HepG2 (cell line): ENCODE data around the gene SRGAP3. TPM values are rescaled to one million over a fixed set of nuclear protein-coding genes. Genes with fewer than 3 reads are reported as not detected.
A peak's percentile ranks its signal among the peaks of the same experiment; 100 is the strongest.

Source experiments
- ATAC-seq: fragments of 200-7000 bp; cut with Tn5 transposase; 3 replicates; pipeline ENCODE4 v1.9.1; 2020; ENCODE audit warnings: mild to moderate bottlenecking, moderate library complexity
- BruUV-seq: library from RNA; stranded (reverse); fragments of 400-500 nt; replicated peaks from 2 replicates; lab custom pipeline; 2021; lab: Mats Ljungman, UMichigan
- CTCF ChIA-PET: fragments of 300-600 bp; formaldehyde crosslinking; extraction: SDS; loops from one replicate; lab custom pipeline; 2021; ENCODE audit warnings: low total read pairs, inconsistent platforms, low intra/inter-chr PET ratio; lab: Yijun Ruan, JAX
- POLR2A ChIA-PET: fragments of 350-600 bp; sonication (Branson Sonifier 250); formaldehyde crosslinking; loops from one replicate; lab custom pipeline; 2020; ENCODE audit warnings: antibody characterized with exemption, inconsistent platforms; lab: Yijun Ruan, JAX
- DNase-seq: peaks from one replicate; pipeline ENCODE4 v3.0.0-alpha.2; 2015; ENCODE audit warnings: low spot score
- FAIRE-seq: peaks from 3 replicates; lab custom pipeline; 2011; peaks lifted over from hg19 to GRCh38; lab: Jason Lieb, UNC
- H2AFZ ChIP-seq: one replicate; pipeline ENCODE4 v1.6.1; 2011; ENCODE audit warnings: low read length, inconsistent platforms
- H3K27ac ChIP-seq: fragments of 300-600 bp; 3 replicates; pipeline ENCODE4 v1.8.0; 2011; ENCODE audit warnings: mixed run types, mild to moderate bottlenecking, mixed read lengths, low read length, inconsistent platforms; ENCODE audit not compliant: insufficient read depth; ENCODE audit errors: extremely low read length
- H3K27me3 ChIP-seq, 2 experiments: fragments of 200-600 bp in 1 of 2; 2 replicates in 1 of 2; 3 replicates in 1 of 2; pipeline versions ENCODE4 v1.6.0 to v1.8.0; 2011; ENCODE audit warnings: low read length in 2 of 2, mild to moderate bottlenecking in 2 of 2, moderate library complexity in 2 of 2, inconsistent platforms in 1 of 2; ENCODE audit not compliant: insufficient read depth in 2 of 2, control insufficient read depth in 1 of 2
- H3K36me3 ChIP-seq, 2 experiments: fragments of 200-600 bp in 1 of 2; replicated peaks in 1 of 2; 2 replicates in 1 of 2; 3 replicates in 1 of 2; pipeline versions ENCODE4 v1.5.1 to v1.8.0; 2011; ENCODE audit warnings: low read length in 2 of 2, inconsistent platforms in 1 of 2; ENCODE audit not compliant: insufficient read depth in 2 of 2, control insufficient read depth in 1 of 2
- H3K4me1 ChIP-seq: 2 replicates; pipeline ENCODE4 v1.5.1; 2012; ENCODE audit warnings: low read length, inconsistent platforms; ENCODE audit not compliant: insufficient read depth
- H3K4me2 ChIP-seq: 2 replicates; pipeline ENCODE4 v1.6.0; 2011; ENCODE audit warnings: low read depth, low read length, inconsistent platforms
- H3K4me3 ChIP-seq, 3 experiments: fragments of 200-600 bp in 1 of 3; sonication (generic), shearing (Covaris generic) in 1 of 3; replicated peaks in 1 of 3; 2 replicates each; pipeline ENCODE4 v1.5.1; 2011 to 2016; ENCODE audit warnings: low read length in 3 of 3, inconsistent platforms in 2 of 3, low read depth in 2 of 3, mild to moderate bottlenecking in 2 of 3, control low read depth in 1 of 3, mixed read lengths in 1 of 3; ENCODE audit not compliant: insufficient read depth in 1 of 3
- H3K79me2 ChIP-seq: one replicate; pipeline ENCODE4 v1.6.1; 2011; ENCODE audit warnings: low read length, inconsistent platforms; ENCODE audit not compliant: insufficient read depth
- H3K9ac ChIP-seq: 2 replicates; pipeline ENCODE4 v1.6.0; 2011; ENCODE audit warnings: mild to moderate bottlenecking, low read depth, low read length, inconsistent platforms; ENCODE audit not compliant: insufficient read depth
- H3K9me3 ChIP-seq: 2 replicates; pipeline ENCODE4 v1.5.1; 2012; ENCODE audit warnings: mild to moderate bottlenecking, low read length
- H4K20me1 ChIP-seq: 2 replicates; pipeline ENCODE4 v1.6.0; 2011; ENCODE audit warnings: inconsistent platforms, mild to moderate bottlenecking, low read length, moderate library complexity; ENCODE audit not compliant: insufficient read depth
- CEBPB ChIP-seq: IDR thresholded peaks from 2 replicates; pipeline ENCODE4 v1.6.1; 2011; ENCODE audit warnings: low read depth, low read length, improper control_type of control experiment, borderline replicate concordance
- NR2C2 ChIP-seq: sonication (generic); formaldehyde crosslinking; IDR thresholded peaks from 2 replicates; pipeline ENCODE4 v1.4.0; 2020; ENCODE audit warnings: missing genetic modification reagents, mild to moderate bottlenecking, moderate library complexity, borderline replicate concordance
- PRMT3 ChIP-seq: sonication (generic); formaldehyde crosslinking; IDR thresholded peaks from 2 replicates; pipeline ENCODE4 v1.8.1; 2022; ENCODE audit warnings: low read depth, mild to moderate bottlenecking, moderate library complexity, missing genetic modification reagents, borderline replicate concordance
- SALL2 ChIP-seq: sonication (generic); formaldehyde crosslinking; IDR thresholded peaks from 2 replicates; pipeline ENCODE4 v1.8.1; 2023; ENCODE audit warnings: mild to moderate bottlenecking, missing genetic modification reagents, inconsistent platforms
- SMARCC2 ChIP-seq: fragments of 450-650 bp; IDR thresholded peaks from 2 replicates; pipeline ENCODE4 v1.6.1; 2017; ENCODE audit warnings: antibody characterized with exemption, mild to moderate bottlenecking
- ZKSCAN5 ChIP-seq: sonication (generic); formaldehyde crosslinking; IDR thresholded peaks from 2 replicates; pipeline ENCODE4 v1.5.1; 2020; ENCODE audit warnings: mild to moderate bottlenecking, missing genetic modification reagents
- ZNF121 ChIP-seq: sonication (generic); formaldehyde crosslinking; IDR thresholded peaks from 2 replicates; pipeline ENCODE4 v1.5.0; 2020; ENCODE audit warnings: mild to moderate bottlenecking, missing genetic modification reagents
- ZNF230 ChIP-seq: sonication (generic); formaldehyde crosslinking; IDR thresholded peaks from 2 replicates; pipeline ENCODE4 v1.4.0; 2020; ENCODE audit warnings: mild to moderate bottlenecking, missing genetic modification reagents
- ZNF232 ChIP-seq: sonication (generic); formaldehyde crosslinking; IDR thresholded peaks from 2 replicates; pipeline ENCODE4 v1.4.0; 2020; ENCODE audit warnings: missing genetic modification reagents, borderline replicate concordance
- ZNF24 ChIP-seq: fragments of 450-650 bp; IDR thresholded peaks from 2 replicates; pipeline ENCODE4 v1.6.1; 2017; ENCODE audit warnings: antibody characterized with exemption, mild to moderate bottlenecking
- ZNF331 ChIP-seq: sonication (generic); formaldehyde crosslinking; IDR thresholded peaks from 2 replicates; pipeline ENCODE4 v1.4.0; 2020; ENCODE audit warnings: missing genetic modification reagents
- ZNF44 ChIP-seq: sonication (generic); formaldehyde crosslinking; IDR thresholded peaks from 2 replicates; pipeline ENCODE4 v1.5.1; 2020; ENCODE audit warnings: mild to moderate bottlenecking, missing genetic modification reagents
- ZNF460 ChIP-seq: sonication (generic); formaldehyde crosslinking; IDR thresholded peaks from 2 replicates; pipeline ENCODE4 v1.5.1; 2020; ENCODE audit warnings: missing genetic modification reagents, mild to moderate bottlenecking, borderline replicate concordance
- ZNF678 ChIP-seq: sonication (generic); formaldehyde crosslinking; IDR thresholded peaks from 2 replicates; pipeline ENCODE4 v1.4.0; 2020; ENCODE audit warnings: mild to moderate bottlenecking, missing genetic modification reagents
- ZNF775 ChIP-seq: sonication (generic); formaldehyde crosslinking; IDR thresholded peaks from 2 replicates; pipeline ENCODE4 v1.4.0; 2020; ENCODE audit warnings: missing genetic modification reagents, mild to moderate bottlenecking, moderate library complexity, borderline replicate concordance
- WGBS: methylation state at CpG from one replicate; pipeline ENCODE4 v1.1.6; 2017; ENCODE audit warnings: low lambda C conversion rate; 5-methylcytosine and 5-hydroxymethylcytosine counted together
- in situ Hi-C: cut with HindIII; loops from 2 replicates; pipeline ENCODE4 v1.10.0; 2017; ENCODE audit warnings: low pct_unique_long_range_greater_than_20kb; ENCODE audit not compliant: extremely low pct_ligation_motif_present
- intact Hi-C: fragments of 100-400 bp; cut with micrococcal nuclease; formaldehyde crosslinking; loops from one replicate; pipeline ENCODE4 v1.10.0; 2022; ENCODE audit not compliant: unreplicated experiment
- polyA plus RNA-seq, 8 experiments: library from polyadenylated mRNA; depleted of rRNA in 3 of 8; stranded (reverse) in 7 of 8; unstranded in 1 of 8; fragments of >200 nt; fragmentation: Illumina TruSeq in 4 of 8; extraction: Trizol in 4 of 8; gene quantifications; 2 replicates each; pipeline versions ENCODE4 v1.2.1 to v1.2.3, GENCODE V29; 2011 to 2016; ENCODE audit warnings: low read depth in 4 of 8, missing spikeins in 1 of 8, mixed read lengths in 1 of 8; ENCODE audit not compliant: insufficient read depth in 1 of 8
- total RNA-seq, 5 experiments: library from RNA; depleted of rRNA; stranded (reverse); fragments of >200 nt; fragmentation: Illumina TruSeq; extraction: Trizol; gene quantifications; 2 replicates each; pipeline ENCODE4 v1.2.3, GENCODE V29; 2016; ENCODE audit warnings: low read depth in 1 of 5
- TF ChIP-seq, protein P1 (sequence below): IDR thresholded peaks from 2 replicates; pipeline ENCODE4 v1.6.1; 2018; ENCODE audit warnings: missing genetic modification reagents, mild to moderate bottlenecking, missing compliant biosample characterization

SRGAP3 gene
- total and polyA plus RNA-seq, 2 of the 13 experiments (the other 11 are each of a cell fraction or from before 2014, with no cell fraction given): 1.2 to 1.4 TPM

DNA sequence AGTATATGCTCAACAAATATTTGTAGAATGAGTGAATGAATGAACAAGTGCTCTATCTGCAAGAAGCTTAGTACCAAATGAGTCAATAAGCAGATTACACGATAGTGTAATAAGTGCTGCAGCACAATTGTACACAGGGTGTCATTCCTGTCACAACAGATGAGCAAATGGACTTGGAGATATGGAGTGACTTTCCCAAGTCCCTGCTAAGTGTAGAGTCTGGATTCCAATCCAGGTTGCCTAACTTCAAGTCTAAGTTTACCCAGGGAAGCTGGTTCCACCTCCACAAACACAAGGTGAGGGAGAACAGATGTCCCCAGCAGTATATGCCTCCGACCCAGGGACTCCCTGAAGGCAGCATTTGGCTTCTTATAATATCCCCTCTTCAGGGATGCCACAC is 208.4 kb downstream of the SRGAP3 start:
- in situ Hi-C loops: no loop called here
- no TSS peak for BruUV-seq
- FAIRE-seq (no peak), ATAC-seq (no peak; the same call in 2 of the 3 replicates), DNase-seq (no peak)
- H3K27ac ChIP-seq: no peak overlapping the region
- no peaks in the 10 kb centered on the region for H4K20me1 ChIP-seq
- ChIA-PET POLR2A (no interaction called here), CTCF (no interaction called here)
- H3K36me3 ChIP-seq: no peaks in the 10 kb centered on the region
- H3K4me1 ChIP-seq: no peaks in the 10 kb centered on the region
- no peak overlapping the region for H3K4me3 ChIP-seq
- no peak overlapping the region for H3K9ac ChIP-seq
- H3K27me3 ChIP-seq: peaks cover 0 to 4% of the 10 kb centered on the region in 2 experiments; a peak in 1 of 5 replicates
- H3K9me3 ChIP-seq: no peaks in the 10 kb centered on the region
- WGBS: 6% methylated on average over 1 of the region's 2 CpGs
- intact Hi-C loops: no loop called here
- no peaks in the 10 kb centered on the region for H3K79me2 ChIP-seq
- TF ChIP-seq ZNF232 (CRISPR knock-in tag) (no peak), ZNF44 (no peak), PRMT3 (CRISPR knock-in tag) (no peak), NR2C2 (CRISPR knock-in tag) (no peak), ZNF460 (CRISPR knock-in tag) (no peak), SALL2 (CRISPR knock-in tag) (no peak), ZNF775 (CRISPR knock-in tag) (no peak), ZNF678 (CRISPR knock-in tag) (no peak), SMARCC2 (no peak), ZNF24 (peak; percentile 41; the same call in 1 of the 2 replicates), CEBPB (peak; percentile 10; the same call in 1 of the 2 replicates), ZNF121 (CRISPR knock-in tag) (no peak), ZNF230 (CRISPR knock-in tag) (no peak), ZNF331 (CRISPR knock-in tag) (no peak), ZKSCAN5 (CRISPR knock-in tag) (no peak)
- TF ChIP-seq, protein P1, sequence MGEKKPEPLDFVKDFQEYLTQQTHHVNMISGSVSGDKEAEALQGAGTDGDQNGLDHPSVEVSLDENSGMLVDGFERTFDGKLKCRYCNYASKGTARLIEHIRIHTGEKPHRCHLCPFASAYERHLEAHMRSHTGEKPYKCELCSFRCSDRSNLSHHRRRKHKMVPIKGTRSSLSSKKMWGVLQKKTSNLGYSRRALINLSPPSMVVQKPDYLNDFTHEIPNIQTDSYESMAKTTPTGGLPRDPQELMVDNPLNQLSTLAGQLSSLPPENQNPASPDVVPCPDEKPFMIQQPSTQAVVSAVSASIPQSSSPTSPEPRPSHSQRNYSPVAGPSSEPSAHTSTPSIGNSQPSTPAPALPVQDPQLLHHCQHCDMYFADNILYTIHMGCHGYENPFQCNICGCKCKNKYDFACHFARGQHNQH: no peak
- no peak overlapping the region for H2AFZ ChIP-seq
- no peak overlapping the region for H3K4me2 ChIP-seq
